ENCODE results near the gene AGAP2. TPM values are rescaled to one million over a fixed set of nuclear protein-coding genes. Genes with fewer than 3 reads are reported as not detected.

AGAP2 gene
- total and polyA plus RNA-seq, 2 of the 13 experiments (the other 11 are each of a cell fraction or from before 2014, with no cell fraction given), result 0.38 to 0.45 TPM

DNA sequence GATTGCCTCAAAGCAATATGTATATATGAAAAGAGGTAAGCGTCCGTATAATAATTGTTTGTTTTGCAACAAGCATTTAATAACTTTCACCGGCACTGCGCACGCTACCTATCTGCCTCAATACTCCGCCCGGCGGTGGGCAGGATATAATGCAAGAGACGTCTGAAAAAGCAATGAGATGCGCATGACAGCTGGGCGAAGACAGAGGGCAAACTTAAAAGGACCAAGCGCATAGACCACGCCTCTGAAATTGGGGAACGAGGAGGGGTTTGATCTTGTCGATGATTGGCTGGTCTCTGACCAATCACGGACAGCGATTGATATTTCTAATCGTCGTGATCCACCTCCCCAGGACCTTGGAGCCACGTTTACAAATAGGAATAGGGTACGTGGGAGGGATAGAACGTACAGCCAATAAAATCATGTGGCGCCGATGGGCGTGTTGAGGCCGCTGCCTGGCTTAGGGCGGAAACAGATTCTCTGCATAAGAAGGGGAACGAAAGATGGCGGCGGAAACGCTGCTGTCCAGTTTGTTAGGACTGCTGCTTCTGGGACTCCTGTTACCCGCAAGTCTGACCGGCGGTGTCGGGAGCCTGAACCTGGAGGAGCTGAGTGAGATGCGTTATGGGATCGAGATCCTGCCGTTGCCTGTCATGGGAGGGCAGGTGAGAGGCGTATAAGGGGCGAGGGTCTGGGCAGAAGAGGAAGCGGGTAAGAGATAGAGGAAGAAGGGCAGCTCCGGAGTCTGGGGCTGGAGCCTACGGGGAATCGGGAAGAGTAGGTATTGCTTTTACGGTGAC lies 44.7 kb downstream of the AGAP2 start, which contains the start of gene OS9 (continued):
- TF ChIP-seq TFDP2 (CRISPR knock-in tag; IDR thresholded peaks at IDR 0.05) (peak; percentile 63), KLF6 (CRISPR knock-in tag; IDR thresholded peaks at IDR 0.05) (peak; percentile 19; the same call in 1 of the 2 replicates), ZFY (CRISPR knock-in tag; IDR thresholded peaks at IDR 0.05) (peak; percentile 48; the same call in 1 of the 2 replicates), NR3C1 (CRISPR knock-in tag; IDR thresholded peaks at IDR 0.05) (no peak), ETV6 (CRISPR knock-in tag; conservative IDR thresholded peaks at IDR 0.05) (no peak), PHF20 (CRISPR knock-in tag; IDR thresholded peaks at IDR 0.05) (peak; percentile 84), ZNF609 (CRISPR knock-in tag; IDR thresholded peaks at IDR 0.05; ENCODE audit: borderline replicate concordance) (no peak), POGZ (CRISPR knock-in tag; IDR thresholded peaks at IDR 0.05) (peak; percentile 81), KMT2B (CRISPR knock-in tag; IDR thresholded peaks at IDR 0.05) (peak; percentile 55; the same call in 1 of the 2 replicates)
- TF ChIP-seq, protein P1, sequence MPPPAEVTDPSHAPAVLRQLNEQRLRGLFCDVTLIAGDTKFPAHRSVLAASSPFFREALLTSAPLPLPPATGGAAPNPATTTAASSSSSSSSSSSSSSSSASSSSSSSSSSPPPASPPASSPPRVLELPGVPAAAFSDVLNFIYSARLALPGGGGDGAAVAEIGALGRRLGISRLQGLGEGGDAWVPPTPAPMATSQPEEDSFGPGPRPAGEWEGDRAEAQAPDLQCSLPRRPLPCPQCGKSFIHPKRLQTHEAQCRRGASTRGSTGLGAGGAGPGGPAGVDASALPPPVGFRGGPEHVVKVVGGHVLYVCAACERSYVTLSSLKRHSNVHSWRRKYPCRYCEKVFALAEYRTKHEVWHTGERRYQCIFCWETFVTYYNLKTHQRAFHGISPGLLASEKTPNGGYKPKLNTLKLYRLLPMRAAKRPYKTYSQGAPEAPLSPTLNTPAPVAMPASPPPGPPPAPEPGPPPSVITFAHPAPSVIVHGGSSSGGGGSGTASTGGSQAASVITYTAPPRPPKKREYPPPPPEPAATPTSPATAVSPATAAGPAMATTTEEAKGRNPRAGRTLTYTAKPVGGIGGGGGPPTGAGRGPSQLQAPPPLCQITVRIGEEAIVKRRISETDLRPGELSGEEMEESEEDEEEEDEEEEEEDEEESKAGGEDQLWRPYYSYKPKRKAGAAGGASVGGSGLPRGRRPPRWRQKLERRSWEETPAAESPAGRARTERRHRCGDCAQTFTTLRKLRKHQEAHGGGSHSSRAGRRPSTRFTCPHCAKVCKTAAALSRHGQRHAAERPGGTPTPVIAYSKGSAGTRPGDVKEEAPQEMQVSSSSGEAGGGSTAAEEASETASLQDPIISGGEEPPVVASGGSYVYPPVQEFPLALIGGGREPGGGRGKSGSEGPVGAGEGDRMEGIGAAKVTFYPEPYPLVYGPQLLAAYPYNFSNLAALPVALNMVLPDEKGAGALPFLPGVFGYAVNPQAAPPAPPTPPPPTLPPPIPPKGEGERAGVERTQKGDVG (CRISPR knock-in tag; IDR thresholded peaks at IDR 0.05; ENCODE audit: borderline replicate concordance), result no peak
